K562 (cell line): ENCODE data around the gene BCKDK. TPM values are rescaled to one million over a fixed set of nuclear protein-coding genes. Genes with fewer than 3 reads are reported as not detected.

ENCODE experiments used
- CEBPZ ChIP-seq: fragments of 150-350 bp; IDR thresholded peaks from 2 replicates; pipeline ENCODE4 v1.6.1; 2014; ENCODE audit warnings: low read depth, mild to moderate bottlenecking, low read length, borderline replicate concordance
- CHD4 ChIP-seq: fragments of 200-600 bp; sonication (generic); IDR thresholded peaks from 3 replicates; pipeline ENCODE4 v1.6.1; 2012; ENCODE audit warnings: low read depth, mild to moderate bottlenecking, mixed read lengths, low read length, inconsistent platforms; ENCODE audit not compliant: insufficient read depth, insufficient replicate concordance, poor library complexity, severe bottlenecking
- E4F1 ChIP-seq: fragments of 250-450 bp; sonication (Bioruptor Pico); IDR thresholded peaks from 2 replicates; pipeline ENCODE4 v1.5.0; 2021; ENCODE audit warnings: mild to moderate bottlenecking, borderline replicate concordance
- ESRRA ChIP-seq: fragments of 450-650 bp; IDR thresholded peaks from 2 replicates; pipeline ENCODE4 v1.6.1; 2014; ENCODE audit warnings: low read depth, mild to moderate bottlenecking, moderate library complexity, borderline replicate concordance
- FOXJ3 ChIP-seq: sonication (generic); formaldehyde crosslinking; IDR thresholded peaks from 2 replicates; pipeline ENCODE4 v1.4.0; 2020; ENCODE audit warnings: mild to moderate bottlenecking, missing genetic modification reagents
- HLTF ChIP-seq: fragments of 450-650 bp; IDR thresholded peaks from 2 replicates; pipeline ENCODE4 v1.6.1; 2016
- MEF2D ChIP-seq: conservative IDR thresholded peaks from 2 replicates; pipeline ENCODE4 v1.6.1; 2016; ENCODE audit warnings: low read depth, missing genetic modification characterization, missing compliant biosample characterization
- NFIC ChIP-seq: fragments of 450-650 bp; IDR thresholded peaks from 2 replicates; pipeline ENCODE4 v1.6.1; 2017; ENCODE audit warnings: mild to moderate bottlenecking, inconsistent platforms
- PHF20 ChIP-seq: fragments of 450-650 bp; IDR thresholded peaks from 2 replicates; pipeline ENCODE4 v1.6.1; 2018; ENCODE audit not compliant: partially characterized antibody
- PRPF4 ChIP-seq: fragments of 200-400 bp; formaldehyde crosslinking; IDR thresholded peaks from one replicate; pipeline ENCODE4 v1.6.1; 2017; ENCODE audit warnings: low read length, low read depth, mild to moderate bottlenecking; ENCODE audit not compliant: insufficient read depth, poor library complexity, severe bottlenecking
- SMARCE1 ChIP-seq: fragments of 450-650 bp; IDR thresholded peaks from 2 replicates; pipeline ENCODE4 v1.7.1; 2016; ENCODE audit warnings: mild to moderate bottlenecking
- TOE1 ChIP-seq, 2 experiments: fragments of 450-650 bp in 1 of 2; sonication (generic) in 1 of 2; formaldehyde crosslinking in 1 of 2; IDR thresholded peaks; 2 replicates each; pipeline versions ENCODE4 v1.7.1 to v1.8.0; 2016 to 2022; ENCODE audit warnings: borderline replicate concordance in 2 of 2, mild to moderate bottlenecking in 2 of 2, antibody characterized with exemption in 1 of 2, inconsistent platforms in 1 of 2, low read depth in 1 of 2, missing genetic modification reagents in 1 of 2, moderate library complexity in 1 of 2
- ZNF124 ChIP-seq: sonication (generic); formaldehyde crosslinking; IDR thresholded peaks from 2 replicates; pipeline ENCODE4 v1.8.1; 2022; ENCODE audit warnings: missing genetic modification reagents
- ZNF184 ChIP-seq: sonication (generic); formaldehyde crosslinking; IDR thresholded peaks from 2 replicates; pipeline ENCODE4 v1.5.0; 2020; ENCODE audit warnings: missing genetic modification reagents
- ZNF24 ChIP-seq: fragments of 450-650 bp; IDR thresholded peaks from 2 replicates; pipeline ENCODE4 v1.6.1; 2016
- ZNF561 ChIP-seq: fragments of 450-650 bp; formaldehyde crosslinking; conservative IDR thresholded peaks from 2 replicates; pipeline ENCODE4 v1.4.0; 2020; ENCODE audit warnings: mild to moderate bottlenecking, moderate library complexity
- ZNF639 ChIP-seq, 2 experiments: fragments of 200-800 bp in 1 of 2; sonication (Bioruptor generic) in 1 of 2; sonication (generic) in 1 of 2; formaldehyde crosslinking in 1 of 2; IDR thresholded peaks in 1 of 2; conservative IDR thresholded peaks in 1 of 2; 2 replicates each; pipeline versions ENCODE4 v1.5.0 to v1.6.1; 2016 to 2020; ENCODE audit warnings: missing compliant biosample characterization in 1 of 2, missing genetic modification characterization in 1 of 2, missing genetic modification reagents in 1 of 2
- ZNF76 ChIP-seq: fragments of 250-450 bp; sonication (Bioruptor Pico); IDR thresholded peaks from 2 replicates; pipeline ENCODE4 v1.4.0; 2020; ENCODE audit warnings: mild to moderate bottlenecking, moderate library complexity, borderline replicate concordance
- ZZZ3 ChIP-seq: fragments of 450-650 bp; IDR thresholded peaks from 2 replicates; pipeline ENCODE4 v1.6.1; 2016; ENCODE audit warnings: antibody characterized with exemption, mild to moderate bottlenecking, moderate library complexity
- polyA plus RNA-seq, 8 experiments: library from polyadenylated mRNA; depleted of rRNA in 4 of 8; stranded (reverse) in 5 of 8; unstranded in 3 of 8; fragments of >200 nt; fragmentation: Nextera tagmentation in 2 of 8; fragmentation: Illumina TruSeq in 1 of 8; extraction: Ambion mirVana in 2 of 8; extraction: Trizol in 1 of 8; gene quantifications; 2 replicates each; pipeline versions ENCODE4 v1.2.1 to v1.2.3, GENCODE V29; 2011 to 2014; ENCODE audit warnings: inconsistent platforms in 1 of 8, missing spikeins in 1 of 8
- total RNA-seq, 7 experiments: library from RNA; depleted of rRNA in 6 of 7; stranded (reverse); fragments of >200 nt in 6 of 7; fragmentation: Illumina TruSeq in 2 of 7; extraction: Trizol in 2 of 7; gene quantifications; 2 replicates each; pipeline versions ENCODE4 v1.2.1 to v1.2.3, GENCODE V29; 2011 to 2021; ENCODE audit warnings: low replicate concordance in 1 of 7

BCKDK gene
- total and polyA plus RNA-seq, 9 of the 15 experiments (the other 6 are each of a cell fraction or from before 2014, with no cell fraction given), result 0.58 to 34.8 (median 13.1) TPM

- TF ChIP-seq CEBPZ (no peak), ZZZ3 (no peak), NFIC (peak; percentile 59), HLTF (peak; percentile 68; the same call in 1 of the 2 replicates), PRPF4 (no peak), ZNF24 (peak; percentile 99), ZNF639 (CRISPR knock-in tag; conservative IDR thresholded peaks at IDR 0.05 in 1 of 2, IDR thresholded peaks at IDR 0.05 in 1 of 2) (peak in 1 of 2 experiments; percentile 72; a peak in 1 of 4 replicates), ESRRA (peak; percentile 66; the same call in 1 of the 2 replicates), ZNF124 (CRISPR knock-in tag) (no peak), CHD4 (no peak), TOE1 (IDR thresholded peaks at IDR 0.05; ENCODE audit: borderline replicate concordance) (peak; percentile 99), TOE1 (CRISPR knock-in tag; IDR thresholded peaks at IDR 0.05; ENCODE audit: borderline replicate concordance, low read depth) (0 out of 2 replicates have a peak, but pooled peaks have one; percentile 55), E4F1 (CRISPR knock-in tag) (no peak), SMARCE1 (no peak), ZNF561 (CRISPR knock-in tag) (no peak), PHF20 (peak; percentile 7), ZNF76 (CRISPR knock-in tag) (no peak; the same call in 1 of the 2 replicates), FOXJ3 (CRISPR knock-in tag) (no peak), MEF2D (tag) (no peak), ZNF184 (no peak)
These were observed 34.8 kb upstream of the BCKDK start (continued) for GRCh38 chr16:31073142-31073969.
